ENCODE data around the gene ANKRD55. TPM values are rescaled to one million over a fixed set of nuclear protein-coding genes. Genes with fewer than 3 reads are reported as not detected.

The ANKRD55 gene
- total and polyA plus RNA-seq, 8 donors: 0.20 to 0.97 (median 0.67) TPM

GRCh38 chr5:56050551-56051255, 182.4 kb downstream of the ANKRD55 start:
- Histone ChIP-seq H3K4me3 (no peak overlapping the region), H3K36me3 (no peaks in the 10 kb centered on the region), H3K27me3 (no peaks in the 10 kb centered on the region), H3K27ac (peak overlapping the region; percentile 35 to 40), H3K9me3 (no peaks in the 10 kb centered on the region), H3K4me1 (peaks cover 8 to 18% of the 10 kb centered on the region in 2 donors)
- no peak for TF ChIP-seq CTCF (IDR thresholded peaks at IDR 0.05)
- peak; percentile 75 for ATAC-seq
- intact Hi-C loops (cut with DNase I): no loop called here
- peak in 1 of 4 donors; percentile 52 for DNase-seq

Other genes starting within 250 kb of the ANKRD55 start
- gene IL6ST, start 238.4 kb downstream of the ANKRD55 start, total RNA-seq: 100 to 1,000 TPM; 309 to 464 TPM
- 100 to 1,000 TPM; 166 to 225 (median 217) TPM for gene IL6ST, start 238.4 kb downstream of the ANKRD55 start, polyA plus RNA-seq (ENCODE audit: insufficient read length in 6 of 6)